Measurements from ENCODE around the gene WDFY2. TPM values are rescaled to one million over a fixed set of nuclear protein-coding genes. Genes with fewer than 3 reads are reported as not detected.

The WDFY2 gene
- total RNA-seq, 4 donors from 2014 or later = 5.2 to 11.5 (median 8.5) TPM

- ATAC-seq = peak; percentile 3
- WGBS, 2 donors (ENCODE audit: low coverage in 1 of 2) = 1 to 3% methylated on average over 9 to 11 of the region's 53 CpGs
- H3K4me3 ChIP-seq = peak overlapping the region; percentile 68 to 72
- no peaks in the 10 kb centered on the region for H3K9me3 ChIP-seq
- H3K36me3 ChIP-seq = no peaks in the 10 kb centered on the region
- TF ChIP-seq, protein P1, sequence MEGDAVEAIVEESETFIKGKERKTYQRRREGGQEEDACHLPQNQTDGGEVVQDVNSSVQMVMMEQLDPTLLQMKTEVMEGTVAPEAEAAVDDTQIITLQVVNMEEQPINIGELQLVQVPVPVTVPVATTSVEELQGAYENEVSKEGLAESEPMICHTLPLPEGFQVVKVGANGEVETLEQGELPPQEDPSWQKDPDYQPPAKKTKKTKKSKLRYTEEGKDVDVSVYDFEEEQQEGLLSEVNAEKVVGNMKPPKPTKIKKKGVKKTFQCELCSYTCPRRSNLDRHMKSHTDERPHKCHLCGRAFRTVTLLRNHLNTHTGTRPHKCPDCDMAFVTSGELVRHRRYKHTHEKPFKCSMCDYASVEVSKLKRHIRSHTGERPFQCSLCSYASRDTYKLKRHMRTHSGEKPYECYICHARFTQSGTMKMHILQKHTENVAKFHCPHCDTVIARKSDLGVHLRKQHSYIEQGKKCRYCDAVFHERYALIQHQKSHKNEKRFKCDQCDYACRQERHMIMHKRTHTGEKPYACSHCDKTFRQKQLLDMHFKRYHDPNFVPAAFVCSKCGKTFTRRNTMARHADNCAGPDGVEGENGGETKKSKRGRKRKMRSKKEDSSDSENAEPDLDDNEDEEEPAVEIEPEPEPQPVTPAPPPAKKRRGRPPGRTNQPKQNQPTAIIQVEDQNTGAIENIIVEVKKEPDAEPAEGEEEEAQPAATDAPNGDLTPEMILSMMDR (IDR thresholded peaks at IDR 0.05) = peak in 2 of 4 experiments; percentile 18 to 29
- TF ChIP-seq POLR2A (IDR thresholded peaks at IDR 0.05) = no peak
- no peak for TF ChIP-seq POLR2AphosphoS5 (IDR thresholded peaks at IDR 0.05)
- peaks cover 0 to 44% (median 4%) of the 10 kb centered on the region in 3 donors for H3K4me1 ChIP-seq
- H3K27me3 ChIP-seq = no peaks in the 10 kb centered on the region
- peak overlapping the region; percentile 41 to 96 (median 92) for H3K27ac ChIP-seq
Observed at GRCh38 chr13:51584731-51585672, 740 bp downstream of the WDFY2 start.

DNA sequence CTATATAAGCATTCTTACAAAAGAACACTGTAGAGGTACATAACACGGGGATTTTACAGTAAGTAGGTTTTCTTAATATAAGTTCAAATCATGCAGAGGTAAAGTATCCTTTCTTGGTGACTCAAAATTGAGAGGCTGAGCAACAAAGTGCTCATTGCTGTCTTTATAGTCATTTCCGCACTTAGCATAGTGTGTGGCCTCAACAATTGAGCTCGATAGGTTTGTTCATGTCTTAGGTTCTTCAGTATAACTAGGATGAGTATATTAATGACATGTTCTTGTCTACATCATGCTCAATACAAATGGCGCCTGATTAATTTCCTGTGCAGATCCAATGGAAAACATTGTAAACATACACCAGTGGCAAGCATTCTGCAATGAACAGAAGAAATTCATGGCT, 1.4 kb downstream of the WDFY2 start:
- H3K36me3 ChIP-seq = no peaks in the 10 kb centered on the region
- 65 to 66% methylated on average over 4 of the region's 4 CpGs for whole genome bisulfite sequencing, 2 donors (ENCODE audit: low coverage in 1 of 2)
- no peaks in the 10 kb centered on the region for H3K27me3 ChIP-seq
- ATAC-seq = no peak
- no peaks in the 10 kb centered on the region for H3K9me3 ChIP-seq
- TF ChIP-seq EP300 (IDR thresholded peaks at IDR 0.05) = no peak
- no peak for TF ChIP-seq POLR2A (IDR thresholded peaks at IDR 0.05)
- no peak for TF ChIP-seq POLR2AphosphoS5 (IDR thresholded peaks at IDR 0.05)
- TF ChIP-seq, protein P1 (IDR thresholded peaks at IDR 0.05) = no peak
- peak overlapping the region; percentile 68 to 72 for H3K4me3 ChIP-seq
- H3K4me1 ChIP-seq = peaks cover 0 to 51% (median 4%) of the 10 kb centered on the region in 3 donors
- H3K27ac ChIP-seq = peak overlapping the region in 2 of 4 donors; percentile 93 to 96

DNA sequence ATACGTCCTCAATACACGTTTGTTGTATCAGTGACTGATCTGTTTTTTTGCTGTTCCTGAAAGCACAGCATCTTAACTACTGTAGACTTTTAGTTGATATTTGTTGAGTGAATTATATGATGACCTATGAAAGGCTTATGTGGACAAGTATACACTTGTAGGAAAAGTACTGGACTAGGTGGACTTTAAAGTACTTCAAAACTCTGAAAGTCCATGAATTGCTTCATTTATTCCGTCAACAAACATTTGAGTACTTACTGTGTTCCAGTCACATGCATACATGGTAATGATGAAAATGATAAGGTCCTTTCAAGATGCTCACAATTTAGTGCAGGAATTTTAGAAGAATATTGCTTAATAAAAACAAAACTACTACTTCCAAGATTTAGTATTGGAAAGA, 3.1 kb downstream of the WDFY2 start:
- Histone ChIP-seq H3K36me3 (no peaks in the 10 kb centered on the region), H3K4me3 (no peak overlapping the region), H3K27ac (no peak overlapping the region), H3K9me3 (no peaks in the 10 kb centered on the region), H3K4me1 (peaks cover 0 to 67% (median 4%) of the 10 kb centered on the region in 3 donors), H3K27me3 (no peaks in the 10 kb centered on the region)
- WGBS, 2 donors (ENCODE audit: low coverage in 1 of 2) = 74 to 100% methylated on average over 3 of the region's 3 CpGs
- no peak for ATAC-seq
- TF ChIP-seq EP300 (IDR thresholded peaks at IDR 0.05) = no peak
- no peak for TF ChIP-seq POLR2A (IDR thresholded peaks at IDR 0.05)
- TF ChIP-seq, protein P1 (IDR thresholded peaks at IDR 0.05) = no peak
- no peak for TF ChIP-seq POLR2AphosphoS5 (IDR thresholded peaks at IDR 0.05)

- peaks cover 0 to 62% (median 4%) of the 10 kb centered on the region in 3 donors for H3K4me1 ChIP-seq
- no peak overlapping the region for H3K27ac ChIP-seq
- H3K9me3 ChIP-seq = no peaks in the 10 kb centered on the region
- H3K36me3 ChIP-seq = no peaks in the 10 kb centered on the region
- TF ChIP-seq POLR2A (IDR thresholded peaks at IDR 0.05) = no peak
- TF ChIP-seq POLR2AphosphoS5 (IDR thresholded peaks at IDR 0.05) = no peak
- TF ChIP-seq, protein P1 (IDR thresholded peaks at IDR 0.05) = no peak
- no peak for TF ChIP-seq EP300 (IDR thresholded peaks at IDR 0.05)
- ATAC-seq = no peak
- no peak overlapping the region for H3K4me3 ChIP-seq
- no peaks in the 10 kb centered on the region for H3K27me3 ChIP-seq
- WGBS, 2 donors (ENCODE audit: low coverage in 1 of 2) = 75 to 80% methylated on average over 1 to 2 of the region's 2 CpGs
Observed at GRCh38 chr13:51588406-51588949, 4.2 kb downstream of the WDFY2 start.
